ENCODE data around the gene RALGAPA1.
"Not testable (repeated sequence)": the region's sequence is repeated elsewhere in the genome, so short reads cannot be mapped to it uniquely, and the experiment has no call there.

RALGAPA1 gene

DNA sequence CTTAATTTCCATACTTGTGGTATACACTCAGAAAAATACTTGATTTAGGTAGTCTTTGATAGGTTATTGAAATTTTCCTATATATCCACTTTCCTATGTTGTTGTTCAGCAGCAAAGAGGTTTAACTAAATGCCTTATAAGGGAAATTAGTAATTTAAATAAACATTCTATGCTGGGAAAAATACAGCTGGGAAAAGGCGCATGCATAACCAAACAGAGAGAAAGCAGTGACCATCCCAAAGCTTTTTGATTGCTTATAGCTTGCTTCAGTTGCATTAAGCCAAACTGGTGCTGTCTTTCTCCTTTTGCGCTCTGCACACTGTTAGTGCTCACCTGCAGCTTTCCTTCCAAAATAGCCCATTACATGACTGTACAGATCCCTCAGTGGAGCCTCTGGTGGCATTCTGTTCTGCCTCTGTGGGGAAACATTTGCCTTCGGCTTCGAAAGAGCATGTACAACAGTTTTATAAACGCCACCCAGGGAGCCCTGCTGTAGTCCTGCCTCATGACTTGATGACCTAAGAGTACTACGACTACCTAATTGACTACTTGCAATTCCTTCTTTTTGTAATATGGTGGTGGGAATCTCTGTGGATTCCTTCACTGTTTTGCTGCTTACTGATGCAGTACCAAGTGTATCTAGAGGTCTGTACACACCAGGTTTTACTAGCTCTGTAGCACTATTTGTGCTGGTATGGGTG, 120.8 kb downstream of the RALGAPA1 start:
- Histone ChIP-seq H4K20me1 (ENCODE audit: insufficient read depth, low read length) (no peaks in the 10 kb centered on the region), H3K4me1 (ENCODE audit: insufficient read depth, low read length, severe bottlenecking) (peaks cover 5% of the 10 kb centered on the region), H3K79me2 (ENCODE audit: insufficient read depth, low read length) (no peaks in the 10 kb centered on the region), H3K36me3 (ENCODE audit: insufficient read depth, low read length) (no peaks in the 10 kb centered on the region), H3K27me3 (ENCODE audit: insufficient read depth, low read length) (no peaks in the 10 kb centered on the region), H2AFZ (ENCODE audit: low read length) (no peak overlapping the region), H3F3A (ENCODE audit: insufficient read depth, low read length) (no peaks in the 10 kb centered on the region; the same call in none of the 2 replicates), H3K9me3 (ENCODE audit: low read length) (no peaks in the 10 kb centered on the region), H3K4me2 (ENCODE audit: low read length) (no peak overlapping the region), H3K27ac (ENCODE audit: low read depth, low read length, poor library complexity, severe bottlenecking) (no peak overlapping the region), H3K9me2 (ENCODE audit: low read depth, low read length) (no peaks in the 10 kb centered on the region), H3K4me3 (ENCODE audit: low read depth, low read length, poor library complexity, severe bottlenecking) (no peak overlapping the region), H3K9ac (ENCODE audit: low read length) (no peak overlapping the region)
- TF ChIP-seq, protein P1, sequence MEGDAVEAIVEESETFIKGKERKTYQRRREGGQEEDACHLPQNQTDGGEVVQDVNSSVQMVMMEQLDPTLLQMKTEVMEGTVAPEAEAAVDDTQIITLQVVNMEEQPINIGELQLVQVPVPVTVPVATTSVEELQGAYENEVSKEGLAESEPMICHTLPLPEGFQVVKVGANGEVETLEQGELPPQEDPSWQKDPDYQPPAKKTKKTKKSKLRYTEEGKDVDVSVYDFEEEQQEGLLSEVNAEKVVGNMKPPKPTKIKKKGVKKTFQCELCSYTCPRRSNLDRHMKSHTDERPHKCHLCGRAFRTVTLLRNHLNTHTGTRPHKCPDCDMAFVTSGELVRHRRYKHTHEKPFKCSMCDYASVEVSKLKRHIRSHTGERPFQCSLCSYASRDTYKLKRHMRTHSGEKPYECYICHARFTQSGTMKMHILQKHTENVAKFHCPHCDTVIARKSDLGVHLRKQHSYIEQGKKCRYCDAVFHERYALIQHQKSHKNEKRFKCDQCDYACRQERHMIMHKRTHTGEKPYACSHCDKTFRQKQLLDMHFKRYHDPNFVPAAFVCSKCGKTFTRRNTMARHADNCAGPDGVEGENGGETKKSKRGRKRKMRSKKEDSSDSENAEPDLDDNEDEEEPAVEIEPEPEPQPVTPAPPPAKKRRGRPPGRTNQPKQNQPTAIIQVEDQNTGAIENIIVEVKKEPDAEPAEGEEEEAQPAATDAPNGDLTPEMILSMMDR (IDR thresholded peaks at IDR 0.05; ENCODE audit: low read length), result no peak
- no peak for TF ChIP-seq EZH2 (IDR thresholded peaks at IDR 0.05; ENCODE audit: borderline replicate concordance, low read length)

DNA sequence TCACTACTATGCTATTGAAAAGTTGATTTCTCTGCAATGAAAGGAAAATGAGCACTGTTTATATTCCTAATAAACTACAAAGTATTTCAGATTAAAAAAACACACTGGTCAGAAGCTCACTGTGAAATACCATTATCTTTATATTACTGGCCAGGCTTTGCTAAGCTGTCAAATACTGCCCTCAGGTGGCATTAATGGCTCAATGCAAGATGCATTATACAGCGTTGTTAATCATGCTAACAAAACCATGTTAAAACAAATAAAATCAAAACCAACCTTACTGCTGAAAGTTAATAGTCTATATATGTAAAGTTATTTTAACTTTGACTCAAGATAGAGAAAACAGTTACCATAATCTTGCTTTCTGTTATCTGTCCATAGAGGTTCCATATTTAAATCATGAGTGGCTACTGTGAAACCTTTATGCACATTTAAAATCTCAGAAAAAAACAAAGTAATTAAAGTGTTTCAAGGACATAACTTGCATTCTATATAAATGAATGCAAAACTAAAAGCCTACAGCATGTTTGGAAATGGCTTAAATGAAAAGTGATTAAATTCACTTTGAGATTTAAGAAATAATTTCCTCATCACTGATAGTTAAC, 121.7 kb downstream of the RALGAPA1 start:
- Histone ChIP-seq H3K9me3 (ENCODE audit: low read length) (no peaks in the 10 kb centered on the region), H3K9me2 (ENCODE audit: low read depth, low read length) (no peaks in the 10 kb centered on the region), H4K20me1 (ENCODE audit: insufficient read depth, low read length) (no peaks in the 10 kb centered on the region), H3K27ac (ENCODE audit: low read depth, low read length, poor library complexity, severe bottlenecking) (no peak overlapping the region), H3F3A (ENCODE audit: insufficient read depth, low read length) (no peaks in the 10 kb centered on the region; the same call in 1 of the 2 replicates), H3K79me2 (ENCODE audit: insufficient read depth, low read length) (no peaks in the 10 kb centered on the region), H3K4me2 (ENCODE audit: low read length) (no peak overlapping the region), H3K9ac (ENCODE audit: low read length) (no peak overlapping the region), H3K27me3 (ENCODE audit: insufficient read depth, low read length) (no peaks in the 10 kb centered on the region), H3K36me3 (ENCODE audit: insufficient read depth, low read length) (no peaks in the 10 kb centered on the region), H2AFZ (ENCODE audit: low read length) (no peak overlapping the region), H3K4me3 (ENCODE audit: low read depth, low read length, poor library complexity, severe bottlenecking) (no peak overlapping the region), H3K4me1 (ENCODE audit: insufficient read depth, low read length, severe bottlenecking) (peaks cover 5% of the 10 kb centered on the region)
- TF ChIP-seq EZH2 (IDR thresholded peaks at IDR 0.05; ENCODE audit: borderline replicate concordance, low read length), result no peak
- TF ChIP-seq, protein P1 (IDR thresholded peaks at IDR 0.05; ENCODE audit: low read length), result peak; percentile 95

DNA sequence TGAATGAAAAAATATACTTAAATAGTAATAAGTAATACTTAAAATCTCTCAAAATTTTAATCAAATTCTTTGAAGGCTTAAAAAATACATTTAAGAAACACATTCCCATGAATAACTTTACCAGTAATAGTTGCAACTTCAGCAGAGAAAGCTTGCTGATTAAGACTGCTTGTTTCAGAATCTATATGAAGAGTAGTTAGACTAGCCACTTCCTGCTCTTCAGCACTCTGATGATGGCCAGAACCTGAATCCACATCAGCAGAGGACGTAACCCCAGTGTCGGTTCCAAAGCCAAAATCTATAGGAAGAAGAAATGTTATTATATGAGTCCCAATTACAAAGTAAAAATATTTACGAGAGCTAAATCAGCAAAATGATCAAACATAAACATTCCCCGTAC, 125.4 kb downstream of the RALGAPA1 start:
- H3K9ac ChIP-seq (ENCODE audit: low read length); H3K79me2 ChIP-seq (ENCODE audit: insufficient read depth, low read length); H4K20me1 ChIP-seq (ENCODE audit: insufficient read depth, low read length); H3K27ac ChIP-seq (ENCODE audit: low read depth, low read length, poor library complexity, severe bottlenecking); H3K4me3 ChIP-seq (ENCODE audit: low read depth, low read length, poor library complexity, severe bottlenecking); H3K27me3 ChIP-seq (ENCODE audit: insufficient read depth, low read length); H2AFZ ChIP-seq (ENCODE audit: low read length); H3F3A ChIP-seq (ENCODE audit: insufficient read depth, low read length); H3K36me3 ChIP-seq (ENCODE audit: insufficient read depth, low read length); H3K9me2 ChIP-seq (ENCODE audit: low read depth, low read length); H3K4me2 ChIP-seq (ENCODE audit: low read length); H3K9me3 ChIP-seq (ENCODE audit: low read length); H3K4me1 ChIP-seq (ENCODE audit: insufficient read depth, low read length, severe bottlenecking): not testable (repeated sequence)

DNA sequence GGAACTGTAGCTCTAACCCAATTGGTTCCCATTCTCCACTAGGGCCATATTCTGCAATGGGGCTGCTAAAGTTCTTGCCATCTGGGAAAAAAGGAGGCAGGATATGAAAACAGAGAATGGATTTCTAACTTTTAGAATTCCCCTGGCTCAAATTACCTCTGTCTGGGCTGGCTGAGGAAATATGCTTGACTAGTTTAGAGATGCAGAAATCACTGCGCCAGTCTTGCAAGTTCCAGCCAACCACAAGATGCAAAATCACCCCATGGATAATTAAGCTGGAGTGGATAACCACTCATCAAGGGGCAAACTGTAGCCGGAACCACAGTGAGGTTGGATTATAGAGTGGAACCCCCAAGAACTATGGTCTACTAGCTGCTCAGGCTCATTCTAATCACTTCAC, 126.3 kb downstream of the RALGAPA1 start:
- no peak for TF ChIP-seq EZH2 (IDR thresholded peaks at IDR 0.05; ENCODE audit: borderline replicate concordance, low read length)
- no peaks in the 10 kb centered on the region for H3K27me3 ChIP-seq (ENCODE audit: insufficient read depth, low read length)
- peaks cover 5% of the 10 kb centered on the region for H3K4me1 ChIP-seq (ENCODE audit: insufficient read depth, low read length, severe bottlenecking)
- H3K27ac ChIP-seq (ENCODE audit: low read depth, low read length, poor library complexity, severe bottlenecking), result no peak overlapping the region
- H3K4me2 ChIP-seq (ENCODE audit: low read length), result no peak overlapping the region
- H3K4me3 ChIP-seq (ENCODE audit: low read depth, low read length, poor library complexity, severe bottlenecking), result no peak overlapping the region
- no peak overlapping the region for H2AFZ ChIP-seq (ENCODE audit: low read length)
- no peaks in the 10 kb centered on the region for H3K9me2 ChIP-seq (ENCODE audit: low read depth, low read length)
- H3K9me3 ChIP-seq (ENCODE audit: low read length), result no peaks in the 10 kb centered on the region
- H3K36me3 ChIP-seq (ENCODE audit: insufficient read depth, low read length), result no peaks in the 10 kb centered on the region
- no peaks in the 10 kb centered on the region for H3F3A ChIP-seq (ENCODE audit: insufficient read depth, low read length)
- H3K79me2 ChIP-seq (ENCODE audit: insufficient read depth, low read length), result no peaks in the 10 kb centered on the region
- H3K9ac ChIP-seq (ENCODE audit: low read length), result no peak overlapping the region
- no peaks in the 10 kb centered on the region for H4K20me1 ChIP-seq (ENCODE audit: insufficient read depth, low read length)
